DND-41 (cell line): ENCODE results near the gene GRIN3B.

ENCODE experiments used
- ATAC-seq: fragments of 200-7000 bp; cut with Tn5 transposase; 3 replicates; pipeline ENCODE4 v1.9.1; 2021; ENCODE audit warnings: low read depth; ENCODE audit not compliant: insufficient read depth
- DNase-seq: peaks from one replicate; pipeline ENCODE4 v3.0.0-alpha.2; 2020
- H2AFZ ChIP-seq: 2 replicates; pipeline ENCODE4 v1.6.0; 2012; ENCODE audit warnings: low read depth, low read length
- H3K27ac ChIP-seq: 2 replicates; pipeline ENCODE4 v1.5.1; 2012; ENCODE audit warnings: low read length, inconsistent platforms
- H3K27me3 ChIP-seq: fragments of 200-600 bp; sonication (generic); 2 replicates; pipeline ENCODE4 v1.6.0; 2012; ENCODE audit warnings: low read length, mild to moderate bottlenecking, inconsistent platforms; ENCODE audit not compliant: insufficient read depth, poor library complexity
- H3K36me3 ChIP-seq: 2 replicates; pipeline ENCODE4 v1.5.1; 2012; ENCODE audit warnings: low read length, inconsistent platforms; ENCODE audit not compliant: insufficient read depth
- H3K4me1 ChIP-seq: 2 replicates; pipeline ENCODE4 v1.5.1; 2012; ENCODE audit warnings: mild to moderate bottlenecking, low read length; ENCODE audit not compliant: insufficient read depth
- H3K4me2 ChIP-seq: 2 replicates; pipeline ENCODE4 v1.6.0; 2012; ENCODE audit warnings: mild to moderate bottlenecking, moderate library complexity, low read length, inconsistent platforms; ENCODE audit not compliant: insufficient read depth
- H3K4me3 ChIP-seq, 2 experiments: fragments of 200-600 bp in 1 of 2; shearing (Covaris generic) in 1 of 2; 2 replicates each; pipeline ENCODE4 v1.5.1; 2012 to 2016; ENCODE audit warnings: inconsistent platforms in 2 of 2, low read length in 2 of 2, mild to moderate bottlenecking in 2 of 2, low read depth in 1 of 2, moderate library complexity in 1 of 2
- H3K79me2 ChIP-seq: 2 replicates; pipeline ENCODE4 v1.6.0; 2012; ENCODE audit warnings: low read length, inconsistent platforms; ENCODE audit not compliant: insufficient read depth
- H3K9ac ChIP-seq: 2 replicates; pipeline ENCODE4 v1.6.0; 2012; ENCODE audit warnings: low read depth, mild to moderate bottlenecking, inconsistent platforms, low read length, moderate library complexity
- H3K9me3 ChIP-seq: 2 replicates; pipeline ENCODE4 v1.5.1; 2012; ENCODE audit warnings: low read length, moderate library complexity, mild to moderate bottlenecking, inconsistent platforms; ENCODE audit not compliant: insufficient read depth, severe bottlenecking
- H4K20me1 ChIP-seq: 2 replicates; pipeline ENCODE4 v1.6.0; 2012; ENCODE audit warnings: low read length; ENCODE audit not compliant: insufficient read depth
- EZH2 ChIP-seq: IDR thresholded peaks from 3 replicates; pipeline ENCODE4 v1.6.1; 2012; ENCODE audit warnings: borderline replicate concordance, low read depth, mild to moderate bottlenecking, moderate library complexity, low read length, inconsistent platforms; ENCODE audit not compliant: severe bottlenecking
- TF ChIP-seq, protein P1 (sequence below): IDR thresholded peaks from 2 replicates; pipeline ENCODE4 v1.5.1; 2012; ENCODE audit warnings: borderline replicate concordance, low read length, moderate library complexity, mild to moderate bottlenecking; ENCODE audit not compliant: poor library complexity, severe bottlenecking; ENCODE audit errors: extremely low read depth

Gene GRIN3B

DNA sequence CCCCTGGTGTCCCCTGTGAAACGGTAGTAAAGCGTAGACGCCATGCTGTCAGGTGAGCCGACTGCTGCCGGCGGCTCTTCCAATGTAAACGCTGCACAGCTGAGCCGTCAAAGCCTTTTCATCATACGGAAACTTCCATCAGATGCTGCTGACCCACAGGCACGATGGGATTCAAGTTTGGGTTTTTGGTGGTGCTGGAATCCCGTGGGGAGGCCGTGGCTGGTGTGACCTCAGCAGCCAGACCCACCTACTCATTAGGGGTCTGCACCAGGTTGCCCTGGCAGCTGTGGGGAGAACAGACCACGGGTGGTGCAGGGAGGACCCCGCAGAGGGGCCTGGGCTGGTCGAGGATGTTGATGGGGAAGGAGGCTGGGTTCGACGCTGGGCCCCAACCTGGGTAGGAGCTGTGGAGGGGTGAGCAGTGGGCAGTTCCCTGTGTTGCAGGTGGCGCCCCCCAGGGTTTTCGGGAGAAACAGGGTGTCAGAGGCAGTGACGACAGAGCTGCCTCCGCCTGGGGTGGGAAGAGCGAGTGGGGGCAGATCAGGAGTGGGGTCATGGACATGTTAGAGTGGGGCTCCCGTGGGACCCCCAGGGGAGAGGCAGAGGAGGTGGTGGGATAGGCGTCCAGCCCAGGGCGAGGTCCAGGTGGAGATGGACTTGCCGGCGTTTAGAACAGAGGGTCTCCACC is 6.6 kb downstream of the GRIN3B start:
- H3K4me2 ChIP-seq: no peak overlapping the region
- H4K20me1 ChIP-seq: peaks cover 14% of the 10 kb centered on the region
- TF ChIP-seq EZH2: no peak
- TF ChIP-seq, protein P1, sequence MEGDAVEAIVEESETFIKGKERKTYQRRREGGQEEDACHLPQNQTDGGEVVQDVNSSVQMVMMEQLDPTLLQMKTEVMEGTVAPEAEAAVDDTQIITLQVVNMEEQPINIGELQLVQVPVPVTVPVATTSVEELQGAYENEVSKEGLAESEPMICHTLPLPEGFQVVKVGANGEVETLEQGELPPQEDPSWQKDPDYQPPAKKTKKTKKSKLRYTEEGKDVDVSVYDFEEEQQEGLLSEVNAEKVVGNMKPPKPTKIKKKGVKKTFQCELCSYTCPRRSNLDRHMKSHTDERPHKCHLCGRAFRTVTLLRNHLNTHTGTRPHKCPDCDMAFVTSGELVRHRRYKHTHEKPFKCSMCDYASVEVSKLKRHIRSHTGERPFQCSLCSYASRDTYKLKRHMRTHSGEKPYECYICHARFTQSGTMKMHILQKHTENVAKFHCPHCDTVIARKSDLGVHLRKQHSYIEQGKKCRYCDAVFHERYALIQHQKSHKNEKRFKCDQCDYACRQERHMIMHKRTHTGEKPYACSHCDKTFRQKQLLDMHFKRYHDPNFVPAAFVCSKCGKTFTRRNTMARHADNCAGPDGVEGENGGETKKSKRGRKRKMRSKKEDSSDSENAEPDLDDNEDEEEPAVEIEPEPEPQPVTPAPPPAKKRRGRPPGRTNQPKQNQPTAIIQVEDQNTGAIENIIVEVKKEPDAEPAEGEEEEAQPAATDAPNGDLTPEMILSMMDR: no peak
- no peak overlapping the region for H3K9ac ChIP-seq
- no peak overlapping the region for H2AFZ ChIP-seq
- H3K27ac ChIP-seq: no peak overlapping the region
- H3K36me3 ChIP-seq: peaks cover 28% of the 10 kb centered on the region
- no peaks in the 10 kb centered on the region; the same call in 1 of the 2 replicates for H3K4me1 ChIP-seq
- H3K4me3 ChIP-seq: no peak overlapping the region
- no peaks in the 10 kb centered on the region for H3K9me3 ChIP-seq
- ATAC-seq: no peak
- no peaks in the 10 kb centered on the region for H3K27me3 ChIP-seq
- no peak for DNase-seq
- no peaks in the 10 kb centered on the region for H3K79me2 ChIP-seq

- ATAC-seq (no peak), DNase-seq (no peak)
- no peaks in the 10 kb centered on the region for H3K27me3 ChIP-seq
- peaks cover 36% of the 10 kb centered on the region for H3K36me3 ChIP-seq
- no peaks in the 10 kb centered on the region for H3K79me2 ChIP-seq
- H3K9me3 ChIP-seq: no peaks in the 10 kb centered on the region
- no peak overlapping the region for H3K4me2 ChIP-seq
- H3K27ac ChIP-seq: no peak overlapping the region
- H3K4me3 ChIP-seq: no peak overlapping the region
- TF ChIP-seq, protein P1: no peak
- no peak for TF ChIP-seq EZH2
- peaks cover 21% of the 10 kb centered on the region for H4K20me1 ChIP-seq
- H2AFZ ChIP-seq: no peak overlapping the region
- no peak overlapping the region for H3K9ac ChIP-seq
- no peaks in the 10 kb centered on the region for H3K4me1 ChIP-seq
Measured at GRCh38 chr19:1007399-1008251, 7.4 kb downstream of the GRIN3B start.

DNA sequence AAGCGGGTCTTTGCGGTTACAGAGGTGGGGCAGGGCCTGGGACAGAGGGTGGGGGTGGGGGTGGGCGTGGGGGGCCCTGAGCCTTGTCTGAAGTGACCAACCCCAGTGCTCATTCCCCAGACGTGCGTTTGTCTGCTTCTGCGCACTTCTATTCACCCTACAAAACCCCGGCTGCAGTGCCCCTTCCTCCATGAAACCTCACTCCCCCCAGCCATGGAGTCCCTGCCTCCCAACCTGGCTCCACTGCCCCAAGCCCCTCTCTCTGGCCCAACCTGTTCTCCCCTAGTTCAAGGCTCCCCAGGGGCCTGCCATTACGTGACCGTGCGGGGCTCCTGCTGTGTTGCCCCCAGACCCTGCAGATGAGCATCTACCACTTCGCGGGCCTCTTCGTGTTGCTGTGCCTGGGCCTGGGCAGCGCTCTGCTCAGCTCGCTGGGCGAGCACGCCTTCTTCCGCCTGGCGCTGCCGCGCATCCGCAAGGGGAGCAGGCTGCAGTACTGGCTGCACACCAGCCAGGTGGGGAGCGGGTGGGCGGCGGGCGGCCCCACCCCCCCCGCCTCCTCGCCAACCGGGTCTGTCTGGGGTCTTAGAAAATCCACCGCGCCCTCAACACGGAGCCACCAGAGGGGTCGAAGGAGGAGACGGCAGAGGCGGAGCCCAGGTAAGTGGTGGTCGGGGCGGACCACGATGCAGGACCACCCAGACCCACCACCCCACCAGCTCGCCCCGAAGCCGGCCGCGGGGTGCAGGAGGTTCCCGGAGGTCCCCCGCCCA is 8.2 kb downstream of the GRIN3B start:
- no peak overlapping the region for H2AFZ ChIP-seq
- peaks cover 43% of the 10 kb centered on the region for H3K36me3 ChIP-seq
- TF ChIP-seq, protein P1: no peak
- no peak overlapping the region for H3K4me2 ChIP-seq
- ATAC-seq (peak; percentile 20; the same call in 1 of the 3 replicates), DNase-seq (no peak)
- no peaks in the 10 kb centered on the region for H3K4me1 ChIP-seq
- peaks cover 7% of the 10 kb centered on the region for H3K79me2 ChIP-seq
- no peak overlapping the region for H3K27ac ChIP-seq
- H3K9ac ChIP-seq: no peak overlapping the region
- H3K9me3 ChIP-seq: no peaks in the 10 kb centered on the region
- H3K27me3 ChIP-seq: no peaks in the 10 kb centered on the region
- no peak overlapping the region for H3K4me3 ChIP-seq
- H4K20me1 ChIP-seq: peaks cover 28% of the 10 kb centered on the region
